HCT116 (cell line): ENCODE data around the gene ACSS3. TPM values are rescaled to one million over a fixed set of nuclear protein-coding genes. Genes with fewer than 3 reads are reported as not detected.

Experiments
- ATAC-seq: fragments of 200-7000 bp; cut with Tn5 transposase; 2 replicates; pipeline ENCODE4 v1.9.1; 2020; ENCODE audit warnings: mild to moderate bottlenecking, moderate library complexity
- BruUV-seq: library from RNA; stranded (reverse); fragments of 400-500 nt; replicated peaks from 2 replicates; lab custom pipeline; 2021; lab: Mats Ljungman, UMichigan
- CTCF ChIA-PET: fragments of 300-600 bp; sonication (Branson Sonifier 250); formaldehyde crosslinking; loops from one replicate; lab custom pipeline; 2021; ENCODE audit warnings: antibody characterized with exemption; lab: Charles Lee
- POLR2A ChIA-PET: fragments of 300-600, 350-600 bp; sonication (Branson Sonifier 250); formaldehyde crosslinking; loops from one replicate; lab custom pipeline; 2021; ENCODE audit warnings: antibody characterized with exemption; lab: Charles Lee
- RAD21 ChIA-PET, 2 experiments: fragments of 300-600 bp; sonication (Branson Sonifier 250); formaldehyde crosslinking; loops; one replicate each; lab custom pipeline; 2023; ENCODE audit warnings: low total read pairs in 2 of 2; ENCODE audit not compliant: uncharacterized antibody in 2 of 2, unreplicated experiment in 2 of 2, low non-redundant PET in 1 of 2; lab: Charles Lee
- DNase-seq: peaks from one replicate; pipeline ENCODE4 v3.0.0-alpha.2; 2010; ENCODE audit warnings: low read depth, low spot score
- H2AFZ ChIP-seq: fragments of 200-600 bp; shearing (Covaris generic), sonication (generic); 2 replicates; pipeline ENCODE4 v1.6.1; 2017; ENCODE audit warnings: low read depth, mixed run types, mixed read lengths, antibody characterized with exemption, low read length; ENCODE audit not compliant: poor library complexity, severe bottlenecking
- H3K27ac ChIP-seq: 2 replicates; pipeline ENCODE4 v1.5.1; 2012; ENCODE audit warnings: low read depth, low read length
- H3K27me3 ChIP-seq: fragments of 200-600 bp; sonication (generic); 2 replicates; pipeline ENCODE4 v1.6.1; 2016; ENCODE audit warnings: mixed run types, low read length, mixed read lengths; ENCODE audit not compliant: insufficient read depth
- H3K36me3 ChIP-seq, 2 experiments: fragments of 200-500 bp in 1 of 2; fragments of 200-600 bp in 1 of 2; sonication (Bioruptor generic) in 1 of 2; sonication (generic) in 1 of 2; 2 replicates each; pipeline versions ENCODE4 v1.5.1 to v1.6.1; 2014 to 2016; ENCODE audit warnings: low read length in 2 of 2, inconsistent platforms in 1 of 2, mixed read lengths in 1 of 2, mixed run types in 1 of 2; ENCODE audit not compliant: insufficient read depth in 2 of 2, control insufficient read depth in 1 of 2
- H3K4me1 ChIP-seq, 2 experiments: fragments of 200-600 bp in 1 of 2; sonication (generic) in 1 of 2; 2 replicates each; pipeline versions ENCODE4 v1.5.1 to v1.6.1; 2012 to 2017; ENCODE audit warnings: low read length in 2 of 2, inconsistent platforms in 1 of 2, mild to moderate bottlenecking in 1 of 2, mixed read lengths in 1 of 2, mixed run types in 1 of 2, moderate library complexity in 1 of 2; ENCODE audit not compliant: insufficient read depth in 2 of 2, control insufficient read depth in 1 of 2
- H3K4me2 ChIP-seq: fragments of 200-600 bp; sonication (generic); 2 replicates; pipeline ENCODE4 v1.6.1; 2017; ENCODE audit warnings: mixed run types, low read length, mixed read lengths
- H3K4me3 ChIP-seq, 2 experiments: fragments of 200-600 bp in 1 of 2; sonication (generic) in 1 of 2; replicated peaks in 1 of 2; 2 replicates each; pipeline ENCODE4 v1.5.1; 2011 to 2016; ENCODE audit warnings: low read length in 2 of 2, control low read depth in 1 of 2, low read depth in 1 of 2, mild to moderate bottlenecking in 1 of 2, mixed read lengths in 1 of 2, mixed run types in 1 of 2
- H3K79me2 ChIP-seq: fragments of 200-600 bp; sonication (generic); 2 replicates; pipeline ENCODE4 v1.6.1; 2017; ENCODE audit warnings: mild to moderate bottlenecking, mixed run types, low read length, moderate library complexity, mixed read lengths; ENCODE audit not compliant: insufficient read depth
- H3K9ac ChIP-seq: fragments of 200-600 bp; sonication (generic); 2 replicates; pipeline ENCODE4 v1.6.1; 2016; ENCODE audit warnings: low read length, mixed read lengths
- H3K9me2 ChIP-seq: fragments of 200-600 bp; sonication (generic), shearing (Covaris generic); 2 replicates; pipeline ENCODE4 v1.6.1; 2017; ENCODE audit warnings: mixed run types, mild to moderate bottlenecking, moderate library complexity; ENCODE audit not compliant: insufficient read depth
- H3K9me3 ChIP-seq, 2 experiments: fragments of 200-500 bp in 1 of 2; fragments of 200-600 bp in 1 of 2; sonication (Bioruptor generic) in 1 of 2; sonication (generic) in 1 of 2; 2 replicates each; pipeline ENCODE4 v1.6.1; 2014 to 2017; ENCODE audit warnings: low read length in 2 of 2, mixed read lengths in 2 of 2, inconsistent platforms in 1 of 2, low read depth in 1 of 2, mild to moderate bottlenecking in 1 of 2, mixed run types in 1 of 2, moderate library complexity in 1 of 2; ENCODE audit not compliant: control insufficient read depth in 1 of 2, insufficient read depth in 1 of 2
- H4K20me1 ChIP-seq: fragments of 200-600 bp; sonication (generic), shearing (Covaris generic); 2 replicates; pipeline ENCODE4 v1.6.1; 2017; ENCODE audit warnings: mixed run types, mild to moderate bottlenecking, moderate library complexity; ENCODE audit not compliant: insufficient read depth
- CTCF ChIP-seq, 3 experiments: fragments of 200-600 bp in 1 of 3; sonication (generic) in 1 of 3; IDR thresholded peaks in 2 of 3; conservative IDR thresholded peaks in 1 of 3; 2 replicates each; pipeline ENCODE4 v1.5.1; 2012 to 2017; ENCODE audit warnings: low read depth in 2 of 3, low read length in 2 of 3, antibody characterized with exemption in 1 of 3, borderline replicate concordance in 1 of 3, control low read depth in 1 of 3, mild to moderate bottlenecking in 1 of 3, mixed read lengths in 1 of 3, mixed run types in 1 of 3, moderate library complexity in 1 of 3; ENCODE audit not compliant: insufficient read depth in 1 of 3
- EGR1 ChIP-seq: IDR thresholded peaks from 2 replicates; pipeline ENCODE4 v1.6.1; 2012; ENCODE audit warnings: low read depth
- EZH2 ChIP-seq: fragments of 200-600 bp; sonication (generic); IDR thresholded peaks from 2 replicates; pipeline ENCODE4 v1.6.1; 2017; ENCODE audit warnings: antibody characterized with exemption, mixed run types
- FOSL1 ChIP-seq: IDR thresholded peaks from 2 replicates; pipeline ENCODE4 v1.6.1; 2012; ENCODE audit warnings: low read depth
- POLR2AphosphoS5 ChIP-seq: IDR thresholded peaks from 2 replicates; pipeline ENCODE4 v1.6.1; 2011; ENCODE audit warnings: mild to moderate bottlenecking, low read depth, low read length, moderate library complexity
- RAD21 ChIP-seq: IDR thresholded peaks from 2 replicates; pipeline ENCODE4 v1.6.1; 2012; ENCODE audit warnings: low read depth, mild to moderate bottlenecking
- REST ChIP-seq: IDR thresholded peaks from 2 replicates; pipeline ENCODE4 v1.6.1; 2012; ENCODE audit warnings: low read depth
- YY1 ChIP-seq: IDR thresholded peaks from 2 replicates; pipeline ENCODE4 v1.6.1; 2011; ENCODE audit warnings: low read length, low read depth, moderate library complexity, mild to moderate bottlenecking; ENCODE audit not compliant: insufficient replicate concordance; ENCODE audit errors: extremely low read depth
- ZNF274 ChIP-seq: fragments of 200-500 bp; sonication (Bioruptor generic); IDR thresholded peaks from 2 replicates; pipeline ENCODE4 v1.6.1; 2014; ENCODE audit warnings: mild to moderate bottlenecking, low read depth, low read length, inconsistent platforms
- intact Hi-C: fragments of 100-400 bp; cut with micrococcal nuclease; formaldehyde crosslinking; loops from 2 replicates; pipeline ENCODE4 v1.10.0; 2022
- total RNA-seq: library from RNA; stranded (reverse); gene quantifications from one replicate; pipeline ENCODE4 v1.2.1, GENCODE V29; 2021; ENCODE audit not compliant: unreplicated experiment

Gene ACSS3
- total RNA-seq, 1 experiment from 2014 or later, result 0.30 TPM

GRCh38 chr12:81146228-81147225 lies 68.6 kb downstream of the ACSS3 start:
- Histone ChIP-seq H3K27me3 (no peaks in the 10 kb centered on the region), H4K20me1 (no peaks in the 10 kb centered on the region), H3K36me3 (no peaks in the 10 kb centered on the region), H3K9ac (no peak overlapping the region), H3K27ac (no peak overlapping the region), H3K79me2 (no peaks in the 10 kb centered on the region), H3K4me3 (no peak overlapping the region), H3K9me2 (no peaks in the 10 kb centered on the region), H3K4me1 (no peaks in the 10 kb centered on the region), H3K4me2 (no peak overlapping the region), H3K9me3 (no peaks in the 10 kb centered on the region), H2AFZ (no peak overlapping the region)
- ChIA-PET CTCF (interaction anchor here (1.1 kb wide), 1 partner anchor 18 kb away, joined by 3 read pairs; no protein-coding TSS in a partner anchor), POLR2A (no interaction called here), RAD21 (no interaction called here)
- TF ChIP-seq RAD21, result no peak
- no peak for TF ChIP-seq EZH2
- no peak for TF ChIP-seq CTCF (IDR thresholded peaks at IDR 0.05 in 2 of 3, conservative IDR thresholded peaks at IDR 0.05 in 1 of 3; ENCODE audit: borderline replicate concordance in 1 of 3, insufficient read depth in 1 of 3, low read depth in 2 of 3, low read length in 2 of 3)
- TF ChIP-seq FOSL1, result no peak
- TF ChIP-seq YY1, result no peak
- no peak for TF ChIP-seq REST
- TF ChIP-seq ZNF274, result no peak
- no peak for TF ChIP-seq EGR1
- TF ChIP-seq POLR2AphosphoS5, result no peak
- DNase-seq (no peak), ATAC-seq (no peak)
- intact Hi-C loops, result no loop called here
- no TSS peak for BruUV-seq
